ENCODE data around the gene IRF2BP2.

The IRF2BP2 gene

DNA sequence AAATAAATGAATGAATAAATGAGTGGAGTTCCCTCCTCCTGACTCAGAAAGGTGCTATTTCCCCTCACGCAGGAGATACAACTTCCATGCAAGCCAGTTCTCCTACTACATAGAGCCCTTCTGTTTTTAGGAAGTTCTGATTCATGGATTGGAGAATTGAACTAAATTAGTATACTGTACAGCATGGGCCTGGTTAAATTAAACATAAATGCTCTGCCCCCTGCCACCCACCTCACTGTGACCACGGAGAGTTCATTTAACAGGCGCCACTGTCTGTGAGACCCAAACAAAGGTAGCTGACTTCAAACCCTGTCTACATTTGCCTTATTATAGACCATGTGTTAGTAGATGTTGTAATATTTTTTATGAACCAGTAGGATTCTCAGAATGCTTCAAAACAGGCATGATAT lies 9.1 kb upstream of the IRF2BP2 start:
- H3K9me3 ChIP-seq (ENCODE audit: control insufficient read depth, insufficient read depth, low read depth, low read length), result no peaks in the 10 kb centered on the region
- no peak overlapping the region for H3K4me3 ChIP-seq (ENCODE audit: low read depth, low read length)
- H3K27ac ChIP-seq (ENCODE audit: extremely low read depth, low read depth, low read length), result peak overlapping the region; percentile 6; the same call in 1 of the 2 replicates
- no peaks in the 10 kb centered on the region for H3K36me3 ChIP-seq (ENCODE audit: control insufficient read depth in 2 of 2, insufficient read depth in 1 of 2, low read length in 2 of 2)
- H3K4me1 ChIP-seq (ENCODE audit: control insufficient read depth, insufficient read depth, low read length), result peaks cover 26% of the 10 kb centered on the region
- ChIA-PET POLR2A (interaction anchor here (1.4 kb wide), 2 partner anchors 18 to 105 kb away, joined by 3 read pairs; no protein-coding TSS in a partner anchor), CTCF (interaction anchor here (0.6 to 1.3 kb wide), 5 partner anchors 88 to 474 kb away, joined by 3 to 6 read pairs (median 3); no protein-coding TSS in a partner anchor)
- TF ChIP-seq EGR2 (tag by site-specific recombination; IDR thresholded peaks at IDR 0.05; ENCODE audit: low read depth) (peak; percentile 29; the same call in 1 of the 2 replicates), ZNF433 (tag by site-specific recombination; IDR thresholded peaks at IDR 0.05; ENCODE audit: low read depth) (no peak), ZBTB20 (tag by site-specific recombination; IDR thresholded peaks at IDR 0.05) (no peak), ZFHX2 (tag by site-specific recombination; conservative IDR thresholded peaks at IDR 0.05) (peak; percentile 52), ZIC2 (tag by site-specific recombination; IDR thresholded peaks at IDR 0.05) (no peak)

DNA sequence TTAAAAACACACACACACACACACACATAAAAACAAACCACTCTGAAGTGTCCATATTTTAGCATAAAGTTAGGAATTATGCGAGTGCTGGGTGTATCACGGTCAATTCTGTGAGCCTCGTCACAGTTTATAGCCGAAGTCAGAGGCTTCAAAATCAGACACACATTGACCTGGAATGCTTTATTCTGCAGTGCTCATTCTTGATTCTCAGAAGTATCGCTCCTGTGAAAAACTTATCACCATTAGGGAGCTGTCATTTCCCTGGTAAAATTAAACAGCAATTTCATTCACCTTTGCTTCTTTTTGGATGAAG lies 8.7 kb upstream of the IRF2BP2 start:
- Histone ChIP-seq H3K4me3 (ENCODE audit: low read depth, low read length) (no peak overlapping the region), H3K27ac (ENCODE audit: extremely low read depth, low read depth, low read length) (peak overlapping the region; percentile 6; the same call in 1 of the 2 replicates), H3K36me3 (ENCODE audit: control insufficient read depth in 2 of 2, insufficient read depth in 1 of 2, low read length in 2 of 2) (no peaks in the 10 kb centered on the region), H3K4me1 (ENCODE audit: control insufficient read depth, insufficient read depth, low read length) (peaks cover 30% of the 10 kb centered on the region), H3K9me3 (ENCODE audit: control insufficient read depth, insufficient read depth, low read depth, low read length) (no peaks in the 10 kb centered on the region)
- TF ChIP-seq, protein P1, sequence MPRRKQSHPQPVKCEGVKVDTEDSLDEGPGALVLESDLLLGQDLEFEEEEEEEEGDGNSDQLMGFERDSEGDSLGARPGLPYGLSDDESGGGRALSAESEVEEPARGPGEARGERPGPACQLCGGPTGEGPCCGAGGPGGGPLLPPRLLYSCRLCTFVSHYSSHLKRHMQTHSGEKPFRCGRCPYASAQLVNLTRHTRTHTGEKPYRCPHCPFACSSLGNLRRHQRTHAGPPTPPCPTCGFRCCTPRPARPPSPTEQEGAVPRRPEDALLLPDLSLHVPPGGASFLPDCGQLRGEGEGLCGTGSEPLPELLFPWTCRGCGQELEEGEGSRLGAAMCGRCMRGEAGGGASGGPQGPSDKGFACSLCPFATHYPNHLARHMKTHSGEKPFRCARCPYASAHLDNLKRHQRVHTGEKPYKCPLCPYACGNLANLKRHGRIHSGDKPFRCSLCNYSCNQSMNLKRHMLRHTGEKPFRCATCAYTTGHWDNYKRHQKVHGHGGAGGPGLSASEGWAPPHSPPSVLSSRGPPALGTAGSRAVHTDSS (tag by site-specific recombination; IDR thresholded peaks at IDR 0.05), result no peak
- TF ChIP-seq, protein P2, sequence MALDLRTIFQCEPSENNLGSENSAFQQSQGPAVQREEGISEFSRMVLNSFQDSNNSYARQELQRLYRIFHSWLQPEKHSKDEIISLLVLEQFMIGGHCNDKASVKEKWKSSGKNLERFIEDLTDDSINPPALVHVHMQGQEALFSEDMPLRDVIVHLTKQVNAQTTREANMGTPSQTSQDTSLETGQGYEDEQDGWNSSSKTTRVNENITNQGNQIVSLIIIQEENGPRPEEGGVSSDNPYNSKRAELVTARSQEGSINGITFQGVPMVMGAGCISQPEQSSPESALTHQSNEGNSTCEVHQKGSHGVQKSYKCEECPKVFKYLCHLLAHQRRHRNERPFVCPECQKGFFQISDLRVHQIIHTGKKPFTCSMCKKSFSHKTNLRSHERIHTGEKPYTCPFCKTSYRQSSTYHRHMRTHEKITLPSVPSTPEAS (tag by site-specific recombination; IDR thresholded peaks at IDR 0.05), result peak; percentile 50; the same call in 1 of the 2 replicates
- TF ChIP-seq, protein P3, sequence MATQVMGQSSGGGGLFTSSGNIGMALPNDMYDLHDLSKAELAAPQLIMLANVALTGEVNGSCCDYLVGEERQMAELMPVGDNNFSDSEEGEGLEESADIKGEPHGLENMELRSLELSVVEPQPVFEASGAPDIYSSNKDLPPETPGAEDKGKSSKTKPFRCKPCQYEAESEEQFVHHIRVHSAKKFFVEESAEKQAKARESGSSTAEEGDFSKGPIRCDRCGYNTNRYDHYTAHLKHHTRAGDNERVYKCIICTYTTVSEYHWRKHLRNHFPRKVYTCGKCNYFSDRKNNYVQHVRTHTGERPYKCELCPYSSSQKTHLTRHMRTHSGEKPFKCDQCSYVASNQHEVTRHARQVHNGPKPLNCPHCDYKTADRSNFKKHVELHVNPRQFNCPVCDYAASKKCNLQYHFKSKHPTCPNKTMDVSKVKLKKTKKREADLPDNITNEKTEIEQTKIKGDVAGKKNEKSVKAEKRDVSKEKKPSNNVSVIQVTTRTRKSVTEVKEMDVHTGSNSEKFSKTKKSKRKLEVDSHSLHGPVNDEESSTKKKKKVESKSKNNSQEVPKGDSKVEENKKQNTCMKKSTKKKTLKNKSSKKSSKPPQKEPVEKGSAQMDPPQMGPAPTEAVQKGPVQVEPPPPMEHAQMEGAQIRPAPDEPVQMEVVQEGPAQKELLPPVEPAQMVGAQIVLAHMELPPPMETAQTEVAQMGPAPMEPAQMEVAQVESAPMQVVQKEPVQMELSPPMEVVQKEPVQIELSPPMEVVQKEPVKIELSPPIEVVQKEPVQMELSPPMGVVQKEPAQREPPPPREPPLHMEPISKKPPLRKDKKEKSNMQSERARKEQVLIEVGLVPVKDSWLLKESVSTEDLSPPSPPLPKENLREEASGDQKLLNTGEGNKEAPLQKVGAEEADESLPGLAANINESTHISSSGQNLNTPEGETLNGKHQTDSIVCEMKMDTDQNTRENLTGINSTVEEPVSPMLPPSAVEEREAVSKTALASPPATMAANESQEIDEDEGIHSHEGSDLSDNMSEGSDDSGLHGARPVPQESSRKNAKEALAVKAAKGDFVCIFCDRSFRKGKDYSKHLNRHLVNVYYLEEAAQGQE (tag by site-specific recombination; IDR thresholded peaks at IDR 0.05), result peak; percentile 13; the same call in 1 of the 2 replicates
- TF ChIP-seq ZNF501 (tag by site-specific recombination; IDR thresholded peaks at IDR 0.05), result 0 out of 2 replicates have a peak, but pooled peaks have one; percentile 0
- TF ChIP-seq ZNF473 (tag by site-specific recombination; IDR thresholded peaks at IDR 0.05), result no peak
- ChIA-PET POLR2A (interaction anchor here (1.4 kb wide), 2 partner anchors 18 to 105 kb away, joined by 3 read pairs; no protein-coding TSS in a partner anchor), CTCF (interaction anchor here (0.6 to 1.1 kb wide), 2 partner anchors 263 to 465 kb away, joined by 3 to 4 read pairs; no protein-coding TSS in a partner anchor)

DNA sequence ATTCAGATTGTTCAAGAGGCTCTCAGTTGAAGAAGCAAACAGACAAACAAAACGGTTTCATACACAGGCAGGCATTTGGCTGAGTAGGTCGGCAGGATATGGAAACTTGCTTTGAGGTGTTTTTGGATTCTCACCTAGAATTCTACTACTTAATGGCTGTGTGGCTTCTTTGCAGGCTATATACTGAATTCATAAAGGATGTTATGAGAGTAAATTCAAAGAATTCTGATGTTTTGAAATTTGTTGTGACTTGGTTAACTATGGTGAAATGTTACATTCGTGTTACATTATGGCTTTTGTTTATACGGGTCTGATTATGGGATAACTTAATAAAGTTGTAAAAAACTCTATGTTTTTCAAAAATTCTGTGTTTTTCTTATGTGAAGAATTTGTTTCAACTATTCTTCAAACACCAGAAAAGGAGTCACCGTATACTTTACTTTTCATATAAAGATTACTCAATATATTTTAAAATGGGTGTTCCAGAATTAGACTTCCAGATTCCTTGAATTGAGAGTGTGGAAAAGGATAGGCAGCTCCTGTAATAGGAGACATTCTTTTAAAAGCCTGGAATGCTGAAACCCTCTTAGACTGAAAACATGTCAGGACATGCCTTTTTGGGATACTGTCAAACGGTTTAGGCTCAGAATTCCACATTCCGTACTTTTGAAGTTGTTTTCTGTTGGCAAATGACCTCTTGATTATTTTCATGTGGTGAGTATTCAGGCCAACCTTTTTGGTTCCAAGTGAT lies 8.2 kb upstream of the IRF2BP2 start:
- ChIA-PET CTCF (interaction anchor here (1.1 kb wide), 1 partner anchor 466 kb away, joined by 4 read pairs; no protein-coding TSS in a partner anchor), POLR2A (interaction anchor here (1.4 kb wide), 2 partner anchors 17 to 106 kb away, joined by 3 read pairs; no protein-coding TSS in a partner anchor)
- H3K4me3 ChIP-seq (ENCODE audit: low read depth, low read length), result no peak overlapping the region
- H3K27ac ChIP-seq (ENCODE audit: extremely low read depth, low read depth, low read length), result peak overlapping the region; percentile 6; the same call in 1 of the 2 replicates
- peaks cover 35% of the 10 kb centered on the region for H3K4me1 ChIP-seq (ENCODE audit: control insufficient read depth, insufficient read depth, low read length)
- no peaks in the 10 kb centered on the region for H3K36me3 ChIP-seq (ENCODE audit: control insufficient read depth in 2 of 2, insufficient read depth in 1 of 2, low read length in 2 of 2)
- no peaks in the 10 kb centered on the region for H3K9me3 ChIP-seq (ENCODE audit: control insufficient read depth, insufficient read depth, low read depth, low read length)
- TF ChIP-seq IKZF3 (tag by site-specific recombination; IDR thresholded peaks at IDR 0.05) (peak; percentile 41; the same call in 1 of the 2 replicates), TRIM28 (IDR thresholded peaks at IDR 0.05; ENCODE audit: borderline replicate concordance, low read length) (peak; percentile 61; the same call in 1 of the 2 replicates), ZNF274 (IDR thresholded peaks at IDR 0.05; ENCODE audit: low read length) (no peak), ZNF274 (tag by site-specific recombination; IDR thresholded peaks at IDR 0.05; ENCODE audit: borderline replicate concordance) (no peak), ZXDB (tag by site-specific recombination; IDR thresholded peaks at IDR 0.05) (no peak), ZNF350 (tag by site-specific recombination; IDR thresholded peaks at IDR 0.05) (no peak)
- TF ChIP-seq, protein P4, sequence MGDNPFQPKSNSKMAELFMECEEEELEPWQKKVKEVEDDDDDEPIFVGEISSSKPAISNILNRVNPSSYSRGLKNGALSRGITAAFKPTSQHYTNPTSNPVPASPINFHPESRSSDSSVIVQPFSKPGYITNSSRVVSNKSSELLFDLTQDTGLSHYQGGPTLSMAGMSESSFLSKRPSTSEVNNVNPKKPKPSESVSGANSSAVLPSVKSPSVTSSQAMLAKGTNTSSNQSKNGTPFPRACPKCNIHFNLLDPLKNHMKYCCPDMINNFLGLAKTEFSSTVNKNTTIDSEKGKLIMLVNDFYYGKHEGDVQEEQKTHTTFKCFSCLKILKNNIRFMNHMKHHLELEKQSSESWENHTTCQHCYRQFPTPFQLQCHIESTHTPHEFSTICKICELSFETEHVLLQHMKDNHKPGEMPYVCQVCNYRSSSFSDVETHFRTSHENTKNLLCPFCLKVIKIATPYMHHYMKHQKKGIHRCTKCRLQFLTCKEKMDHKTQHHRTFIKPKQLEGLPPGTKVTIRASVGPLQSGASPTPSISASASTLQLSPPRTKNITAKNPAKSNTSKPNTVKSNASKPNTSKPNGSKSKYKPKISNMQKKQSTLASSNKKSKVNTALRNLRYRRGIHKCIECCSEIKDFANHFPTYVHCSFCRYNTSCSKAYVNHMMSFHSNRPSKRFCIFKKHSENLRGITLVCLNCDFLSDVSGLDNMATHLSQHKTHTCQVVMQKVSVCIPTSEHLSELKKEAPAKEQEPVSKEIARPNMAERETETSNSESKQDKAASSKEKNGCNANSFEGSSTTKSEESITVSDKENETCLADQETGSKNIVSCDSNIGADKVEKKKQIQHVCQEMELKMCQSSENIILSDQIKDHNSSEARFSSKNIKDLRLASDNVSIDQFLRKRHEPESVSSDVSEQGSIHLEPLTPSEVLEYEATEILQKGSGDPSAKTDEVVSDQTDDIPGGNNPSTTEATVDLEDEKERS (tag by site-specific recombination; IDR thresholded peaks at IDR 0.05), result 0 out of 2 replicates have a peak, but pooled peaks have one; percentile 7
- TF ChIP-seq, protein P5, sequence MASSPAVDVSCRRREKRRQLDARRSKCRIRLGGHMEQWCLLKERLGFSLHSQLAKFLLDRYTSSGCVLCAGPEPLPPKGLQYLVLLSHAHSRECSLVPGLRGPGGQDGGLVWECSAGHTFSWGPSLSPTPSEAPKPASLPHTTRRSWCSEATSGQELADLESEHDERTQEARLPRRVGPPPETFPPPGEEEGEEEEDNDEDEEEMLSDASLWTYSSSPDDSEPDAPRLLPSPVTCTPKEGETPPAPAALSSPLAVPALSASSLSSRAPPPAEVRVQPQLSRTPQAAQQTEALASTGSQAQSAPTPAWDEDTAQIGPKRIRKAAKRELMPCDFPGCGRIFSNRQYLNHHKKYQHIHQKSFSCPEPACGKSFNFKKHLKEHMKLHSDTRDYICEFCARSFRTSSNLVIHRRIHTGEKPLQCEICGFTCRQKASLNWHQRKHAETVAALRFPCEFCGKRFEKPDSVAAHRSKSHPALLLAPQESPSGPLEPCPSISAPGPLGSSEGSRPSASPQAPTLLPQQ (tag by site-specific recombination; IDR thresholded peaks at IDR 0.05), result no peak

All from HEK293 (cell line).